ENCODE data around the gene TMEM225B. TPM values are rescaled to one million over a fixed set of nuclear protein-coding genes. Genes with fewer than 3 reads are reported as not detected.
"Not testable (repeated sequence)": the region's sequence is repeated elsewhere in the genome, so short reads cannot be mapped to it uniquely, and the experiment has no call there.

TMEM225B gene
- total RNA-seq, 2 donors from 2014 or later: 0.26 to 3.2 TPM

GRCh38 chr7:99579281-99579955 lies 18.6 kb upstream of the TMEM225B start:
- Mint-ChIP-seq H3K9me3 (no peaks in the 10 kb centered on the region), H3K4me3 (peak overlapping the region; percentile 74), H3K27ac (no peak overlapping the region), H3K36me3 (ENCODE audit: low read depth) (peaks cover 3% of the 10 kb centered on the region), H3K27me3 (ENCODE audit: insufficient read depth) (no peaks in the 10 kb centered on the region), H3K4me1 (peaks cover 4% of the 10 kb centered on the region)
- no peak overlapping the region for H3K9ac ChIP-seq (ENCODE audit: extremely low read depth, low read length, poor library complexity, severe bottlenecking)
- H3K9me3 ChIP-seq (ENCODE audit: control insufficient read depth, low read length): no peaks in the 10 kb centered on the region
- peaks cover 4% of the 10 kb centered on the region for H3K36me3 ChIP-seq (ENCODE audit: control insufficient read depth, insufficient read depth, low read length)
- H3K4me3 ChIP-seq (ENCODE audit: low read length): peak overlapping the region; percentile 82
- DNase-seq: no peak
- WGBS, 2 experiments (ENCODE audit: insufficient coverage in 1 of 2, insufficient read length in 1 of 2): 83 to 89% methylated on average over 3 to 9 of the region's 10 CpGs
- no peak overlapping the region for H3K27ac ChIP-seq (ENCODE audit: low read depth, low read length)
- H3K27me3 ChIP-seq (ENCODE audit: control insufficient read depth, insufficient read depth, low read length, poor library complexity, severe bottlenecking): peaks cover 12% of the 10 kb centered on the region
- no peaks in the 10 kb centered on the region for H3K4me1 ChIP-seq (ENCODE audit: control insufficient read depth, insufficient read depth, low read length)
- TF ChIP-seq, protein P1, sequence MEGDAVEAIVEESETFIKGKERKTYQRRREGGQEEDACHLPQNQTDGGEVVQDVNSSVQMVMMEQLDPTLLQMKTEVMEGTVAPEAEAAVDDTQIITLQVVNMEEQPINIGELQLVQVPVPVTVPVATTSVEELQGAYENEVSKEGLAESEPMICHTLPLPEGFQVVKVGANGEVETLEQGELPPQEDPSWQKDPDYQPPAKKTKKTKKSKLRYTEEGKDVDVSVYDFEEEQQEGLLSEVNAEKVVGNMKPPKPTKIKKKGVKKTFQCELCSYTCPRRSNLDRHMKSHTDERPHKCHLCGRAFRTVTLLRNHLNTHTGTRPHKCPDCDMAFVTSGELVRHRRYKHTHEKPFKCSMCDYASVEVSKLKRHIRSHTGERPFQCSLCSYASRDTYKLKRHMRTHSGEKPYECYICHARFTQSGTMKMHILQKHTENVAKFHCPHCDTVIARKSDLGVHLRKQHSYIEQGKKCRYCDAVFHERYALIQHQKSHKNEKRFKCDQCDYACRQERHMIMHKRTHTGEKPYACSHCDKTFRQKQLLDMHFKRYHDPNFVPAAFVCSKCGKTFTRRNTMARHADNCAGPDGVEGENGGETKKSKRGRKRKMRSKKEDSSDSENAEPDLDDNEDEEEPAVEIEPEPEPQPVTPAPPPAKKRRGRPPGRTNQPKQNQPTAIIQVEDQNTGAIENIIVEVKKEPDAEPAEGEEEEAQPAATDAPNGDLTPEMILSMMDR (conservative IDR thresholded peaks at IDR 0.05): no peak

- Histone ChIP-seq H3K27ac (ENCODE audit: low read depth, low read length) (no peak overlapping the region), H3K9ac (ENCODE audit: extremely low read depth, low read length, poor library complexity, severe bottlenecking) (peak overlapping the region; percentile 21), H3K4me1 (ENCODE audit: control insufficient read depth, insufficient read depth, low read length) (no peaks in the 10 kb centered on the region), H3K9me3 (ENCODE audit: control insufficient read depth, low read length) (no peaks in the 10 kb centered on the region), H3K27me3 (ENCODE audit: control insufficient read depth, insufficient read depth, low read length, poor library complexity, severe bottlenecking) (peaks cover 17% of the 10 kb centered on the region), H3K4me3 (ENCODE audit: low read length) (peak overlapping the region; percentile 82), H3K36me3 (ENCODE audit: control insufficient read depth, insufficient read depth, low read length) (no peaks in the 10 kb centered on the region)
- Mint-ChIP-seq H3K9me3 (no peaks in the 10 kb centered on the region), H3K36me3 (ENCODE audit: low read depth) (no peaks in the 10 kb centered on the region), H3K27me3 (ENCODE audit: insufficient read depth) (peaks cover 3% of the 10 kb centered on the region), H3K4me3 (peak overlapping the region; percentile 74), H3K4me1 (peaks cover 4% of the 10 kb centered on the region), H3K27ac (peak overlapping the region; percentile 89)
- DNase-seq: peak; percentile 91
- TF ChIP-seq, protein P1 (conservative IDR thresholded peaks at IDR 0.05): peak; percentile 79
- WGBS, 2 experiments (ENCODE audit: insufficient coverage in 1 of 2, insufficient read length in 1 of 2): 2 to 12% methylated on average over 25 to 54 of the region's 54 CpGs
These were observed 17.9 kb upstream of the TMEM225B start for GRCh38 chr7:99579956-99580777.

DNA sequence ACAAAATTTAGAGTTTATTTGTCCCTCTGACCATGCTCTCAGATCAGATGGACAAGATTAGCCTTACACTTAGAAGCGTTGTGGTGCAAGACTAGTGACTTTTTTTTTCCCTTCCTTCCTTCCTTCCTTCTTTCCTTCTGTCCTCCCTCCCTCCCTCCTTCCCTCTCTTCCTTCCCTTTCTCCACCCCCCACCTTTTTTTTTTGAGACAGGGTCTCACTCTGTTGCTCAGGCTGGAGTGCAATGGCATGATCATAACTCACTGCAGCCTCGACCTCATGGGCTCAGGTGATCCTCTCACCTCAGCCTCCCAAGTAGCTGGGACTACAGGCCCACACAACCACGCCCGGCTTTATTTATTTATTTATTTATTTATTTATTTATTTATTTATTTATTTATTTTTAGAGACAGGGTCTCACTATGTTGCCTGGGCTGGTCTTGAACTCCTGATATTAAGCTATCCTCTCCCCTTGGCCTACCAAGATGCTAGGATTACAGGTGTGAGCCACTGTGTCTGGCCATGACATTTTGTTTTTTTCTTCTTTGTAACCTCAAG lies 17.2 kb upstream of the TMEM225B start:
- not testable (repeated sequence) for DNase-seq; H3K36me3 Mint-ChIP-seq (ENCODE audit: low read depth); H3K27me3 Mint-ChIP-seq (ENCODE audit: insufficient read depth); H3K27ac ChIP-seq (ENCODE audit: low read depth, low read length); H3K9me3 ChIP-seq (ENCODE audit: control insufficient read depth, low read length); H3K36me3 ChIP-seq (ENCODE audit: control insufficient read depth, insufficient read depth, low read length); H3K9me3 Mint-ChIP-seq; H3K4me1 Mint-ChIP-seq; H3K4me1 ChIP-seq (ENCODE audit: control insufficient read depth, insufficient read depth, low read length)
- 61 to 71% methylated on average over 2 of the region's 4 CpGs for WGBS, 2 experiments (ENCODE audit: insufficient coverage in 1 of 2, insufficient read length in 1 of 2)
- Histone ChIP-seq H3K9ac (ENCODE audit: extremely low read depth, low read length, poor library complexity, severe bottlenecking) (peak overlapping the region; percentile 21), H3K27me3 (ENCODE audit: control insufficient read depth, insufficient read depth, low read length, poor library complexity, severe bottlenecking) (peaks cover 18% of the 10 kb centered on the region), H3K4me3 (ENCODE audit: low read length) (peak overlapping the region; percentile 82)
- peak overlapping the region; percentile 89 for H3K27ac Mint-ChIP-seq
- peak overlapping the region; percentile 74 for H3K4me3 Mint-ChIP-seq

Measured in endodermal cell (in vitro differentiated cells).